ENCODE results near the gene CRIM1.

Gene CRIM1

GRCh38 chr2:36587556-36587955 lies 232.0 kb downstream of the CRIM1 start:
- Histone ChIP-seq H3K9me3 (ENCODE audit: insufficient read depth, low read length) (no peaks in the 10 kb centered on the region), H3K4me3 (ENCODE audit: insufficient read length, low read depth) (no peak overlapping the region), H3K9ac (ENCODE audit: insufficient read length, low read depth) (no peak overlapping the region), H3K27me3 (ENCODE audit: insufficient read depth, insufficient read length) (no peaks in the 10 kb centered on the region), H3K36me3 (ENCODE audit: insufficient read depth, insufficient read length, low read length) (peaks cover 52% of the 10 kb centered on the region), H3K4me1 (ENCODE audit: insufficient read depth, insufficient read length) (no peaks in the 10 kb centered on the region)
- DNase-seq (ENCODE audit: low read depth, low spot score) = no peak
- no peak for TF ChIP-seq YY1 (IDR thresholded peaks at IDR 0.05; ENCODE audit: insufficient read depth, insufficient read length)

- Histone ChIP-seq H3K9ac (ENCODE audit: insufficient read length, low read depth) (no peak overlapping the region), H3K36me3 (ENCODE audit: insufficient read depth, insufficient read length, low read length) (peaks cover 39% of the 10 kb centered on the region), H3K27me3 (ENCODE audit: insufficient read depth, insufficient read length) (no peaks in the 10 kb centered on the region), H3K9me3 (ENCODE audit: insufficient read depth, low read length) (no peaks in the 10 kb centered on the region), H3K4me3 (ENCODE audit: insufficient read length, low read depth) (no peak overlapping the region), H3K4me1 (ENCODE audit: insufficient read depth, insufficient read length) (no peaks in the 10 kb centered on the region)
- TF ChIP-seq ZNF274 (IDR thresholded peaks at IDR 0.05; ENCODE audit: low read depth, low read length) (no peak), YY1 (IDR thresholded peaks at IDR 0.05; ENCODE audit: insufficient read depth, insufficient read length) (no peak), SUZ12 (IDR thresholded peaks at IDR 0.05; ENCODE audit: extremely low read depth, insufficient read depth, insufficient read length) (no peak)
- DNase-seq (ENCODE audit: low read depth, low spot score) = no peak
These were observed 233.7 kb downstream of the CRIM1 start for GRCh38 chr2:36589230-36589630.

GRCh38 chr2:36594849-36595248 lies 239.3 kb downstream of the CRIM1 start:
- no peaks in the 10 kb centered on the region for H3K27me3 ChIP-seq (ENCODE audit: insufficient read depth, insufficient read length)
- no peak overlapping the region for H3K4me3 ChIP-seq (ENCODE audit: insufficient read length, low read depth)
- no peak for DNase-seq (ENCODE audit: low read depth, low spot score)
- no peaks in the 10 kb centered on the region for H3K4me1 ChIP-seq (ENCODE audit: insufficient read depth, insufficient read length)
- TF ChIP-seq YY1 (IDR thresholded peaks at IDR 0.05; ENCODE audit: insufficient read depth, insufficient read length) (no peak), SUZ12 (IDR thresholded peaks at IDR 0.05; ENCODE audit: extremely low read depth, insufficient read depth, insufficient read length) (no peak), ZNF274 (IDR thresholded peaks at IDR 0.05; ENCODE audit: low read depth, low read length) (no peak)
- peaks cover 8% of the 10 kb centered on the region; the same call in 1 of the 2 replicates for H3K9me3 ChIP-seq (ENCODE audit: insufficient read depth, low read length)
- H3K36me3 ChIP-seq (ENCODE audit: insufficient read depth, insufficient read length, low read length) = peaks cover 25% of the 10 kb centered on the region
- no peak overlapping the region for H3K9ac ChIP-seq (ENCODE audit: insufficient read length, low read depth)

GRCh38 chr2:36596397-36596796 lies 240.8 kb downstream of the CRIM1 start:
- Histone ChIP-seq H3K9me3 (ENCODE audit: insufficient read depth, low read length) (peaks cover 8% of the 10 kb centered on the region; the same call in 1 of the 2 replicates), H3K9ac (ENCODE audit: insufficient read length, low read depth) (no peak overlapping the region), H3K4me1 (ENCODE audit: insufficient read depth, insufficient read length) (no peaks in the 10 kb centered on the region), H3K4me3 (ENCODE audit: insufficient read length, low read depth) (no peak overlapping the region), H3K36me3 (ENCODE audit: insufficient read depth, insufficient read length, low read length) (peaks cover 15% of the 10 kb centered on the region), H3K27me3 (ENCODE audit: insufficient read depth, insufficient read length) (no peaks in the 10 kb centered on the region)
- no peak for TF ChIP-seq ZNF274 (IDR thresholded peaks at IDR 0.05; ENCODE audit: low read depth, low read length)
- no peak for TF ChIP-seq YY1 (IDR thresholded peaks at IDR 0.05; ENCODE audit: insufficient read depth, insufficient read length)
- TF ChIP-seq SUZ12 (IDR thresholded peaks at IDR 0.05; ENCODE audit: extremely low read depth, insufficient read depth, insufficient read length) = no peak
- DNase-seq (ENCODE audit: low read depth, low spot score) = no peak

GRCh38 chr2:36597003-36597531 lies 241.5 kb downstream of the CRIM1 start:
- peak overlapping the region; percentile 41 for H3K4me3 ChIP-seq (ENCODE audit: insufficient read length, low read depth)
- no peaks in the 10 kb centered on the region for H3K4me1 ChIP-seq (ENCODE audit: insufficient read depth, insufficient read length)
- no peak for DNase-seq (ENCODE audit: low read depth, low spot score)
- H3K27me3 ChIP-seq (ENCODE audit: insufficient read depth, insufficient read length) = no peaks in the 10 kb centered on the region
- no peak for TF ChIP-seq YY1 (IDR thresholded peaks at IDR 0.05; ENCODE audit: insufficient read depth, insufficient read length)
- no peak for TF ChIP-seq SUZ12 (IDR thresholded peaks at IDR 0.05; ENCODE audit: extremely low read depth, insufficient read depth, insufficient read length)
- TF ChIP-seq ZNF274 (IDR thresholded peaks at IDR 0.05; ENCODE audit: low read depth, low read length) = no peak
- peak overlapping the region; percentile 27 for H3K9ac ChIP-seq (ENCODE audit: insufficient read length, low read depth)
- peaks cover 8% of the 10 kb centered on the region; the same call in 1 of the 2 replicates for H3K9me3 ChIP-seq (ENCODE audit: insufficient read depth, low read length)
- peaks cover 15% of the 10 kb centered on the region for H3K36me3 ChIP-seq (ENCODE audit: insufficient read depth, insufficient read length, low read length)

- Histone ChIP-seq H3K9ac (ENCODE audit: insufficient read length, low read depth) (peak within 1 kb of the TSS; percentile 27), H3K36me3 (ENCODE audit: insufficient read depth, insufficient read length, low read length) (peaks cover 15% of the 10 kb centered on the region), H3K27me3 (ENCODE audit: insufficient read depth, insufficient read length) (no peaks in the 10 kb centered on the region), H3K4me1 (ENCODE audit: insufficient read depth, insufficient read length) (no peaks in the 10 kb centered on the region), H3K4me3 (ENCODE audit: insufficient read length, low read depth) (peak within 1 kb of the TSS; percentile 41), H3K9me3 (ENCODE audit: insufficient read depth, low read length) (peaks cover 8% of the 10 kb centered on the region; the same call in 1 of the 2 replicates)
- no peak for TF ChIP-seq SUZ12 (IDR thresholded peaks at IDR 0.05; ENCODE audit: extremely low read depth, insufficient read depth, insufficient read length)
- TF ChIP-seq ZNF274 (IDR thresholded peaks at IDR 0.05; ENCODE audit: low read depth, low read length) = no peak
- no peak for TF ChIP-seq YY1 (IDR thresholded peaks at IDR 0.05; ENCODE audit: insufficient read depth, insufficient read length)
- DNase-seq (ENCODE audit: low read depth, low spot score) = peak; percentile 87
These were observed 242.2 kb downstream of the CRIM1 start, which contains the start of gene FEZ2 for GRCh38 chr2:36597532-36598377. Gene FEZ2 (minus strand): TSS chr2:36598168. CDS start chr2:36598142, 26 bp downstream.
